Thyroid gland (tissue), 4 donors: ENCODE data around the gene PPP3R1. TPM values are rescaled to one million over a fixed set of nuclear protein-coding genes. Genes with fewer than 3 reads are reported as not detected.
A peak's percentile ranks its signal among the peaks of the same experiment; 100 is the strongest.

Source experiments
- DNase-seq, 2 donors: peaks; one replicate each; pipeline ENCODE4 v3.0.0-alpha.2; 2019
- H3K27ac ChIP-seq, 3 donors: fragments of 200-600 bp; sonication (generic); 1 replicate in 2 of 3; 2 replicates in 1 of 3; pipeline ENCODE4 v1.5.1; 2016 to 2019; ENCODE audit warnings: mild to moderate bottlenecking in 1 of 3, moderate library complexity in 1 of 3
- H3K27me3 ChIP-seq: fragments of 200-600 bp; sonication (generic); one replicate; pipeline ENCODE4 v1.5.1; 2019
- H3K36me3 ChIP-seq, 2 donors: fragments of 200-600 bp; sonication (generic); one replicate each; pipeline ENCODE4 v1.5.1; 2016 to 2019
- H3K4me1 ChIP-seq, 2 donors: fragments of 200-600 bp; sonication (generic); one replicate each; pipeline ENCODE4 v1.5.1; 2017 to 2019
- H3K4me3 ChIP-seq, 3 donors: fragments of 200-600 bp; sonication (generic); replicated peaks in 1 of 3; 1 replicate in 2 of 3; 2 replicates in 1 of 3; pipeline ENCODE4 v1.5.1; 2016; ENCODE audit warnings: mild to moderate bottlenecking in 1 of 3
- H3K9me3 ChIP-seq: fragments of 200-600 bp; sonication (generic); one replicate; pipeline ENCODE4 v1.5.1; 2017
- CTCF ChIP-seq, 6 experiments: fragments of 200-600 bp in 3 of 6; fragments of 450-650 bp in 3 of 6; sonication (generic) in 3 of 6; IDR thresholded peaks; one replicate each; pipeline ENCODE4 v1.5.1; 2016 to 2019; ENCODE audit warnings: antibody characterized with exemption in 6 of 6, mild to moderate bottlenecking in 2 of 6, inconsistent platforms in 1 of 6, moderate library complexity in 1 of 6
- POLR2A ChIP-seq, 2 donors: fragments of 450-650 bp; IDR thresholded peaks; one replicate each; pipeline ENCODE4 v1.6.1; 2017; ENCODE audit warnings: antibody characterized with exemption in 2 of 2, mild to moderate bottlenecking in 2 of 2, moderate library complexity in 1 of 2
- WGBS, 2 donors: methylation state at CpG; one replicate each; pipeline ENCODE4 v1.1.5; 2017; 5-methylcytosine and 5-hydroxymethylcytosine counted together
- intact Hi-C: fragments of 100-400 bp; cut with DNase I; formaldehyde crosslinking; loops from one replicate; pipeline ENCODE4 v1.15.1; 2023
- total RNA-seq, 4 donors: library from RNA; depleted of rRNA; stranded (reverse); fragments of >200 nt; gene quantifications; one replicate each; pipeline ENCODE4 v1.2.3, GENCODE V29; 2016

PPP3R1 gene
- total RNA-seq, 4 donors from 2014 or later = 29.4 to 35.1 (median 31.4) TPM

GRCh38 chr2:68246396-68246795 lies 5.9 kb downstream of the PPP3R1 start:
- no peak overlapping the region for H3K4me3 ChIP-seq
- H3K36me3 ChIP-seq = no peaks in the 10 kb centered on the region
- H3K4me1 ChIP-seq = peaks cover 41 to 45% of the 10 kb centered on the region in 2 donors
- no peak for TF ChIP-seq CTCF (IDR thresholded peaks at IDR 0.05)
- TF ChIP-seq POLR2A (IDR thresholded peaks at IDR 0.05) = no peak
- DNase-seq = no peak
- intact Hi-C loops = no loop called here
- no peaks in the 10 kb centered on the region for H3K9me3 ChIP-seq
- no peak overlapping the region for H3K27ac ChIP-seq
- H3K27me3 ChIP-seq = no peaks in the 10 kb centered on the region
- WGBS, 2 donors = 88% methylated on average over 1 of the region's 1 CpG

GRCh38 chr2:68245672-68246071 lies 6.7 kb downstream of the PPP3R1 start:
- Histone ChIP-seq H3K4me1 (peaks cover 41 to 49% of the 10 kb centered on the region in 2 donors), H3K27me3 (no peaks in the 10 kb centered on the region), H3K27ac (no peak overlapping the region), H3K4me3 (no peak overlapping the region), H3K9me3 (no peaks in the 10 kb centered on the region), H3K36me3 (no peaks in the 10 kb centered on the region)
- intact Hi-C loops = no loop called here
- DNase-seq = no peak
- TF ChIP-seq POLR2A (IDR thresholded peaks at IDR 0.05) = no peak
- no peak for TF ChIP-seq CTCF (IDR thresholded peaks at IDR 0.05)

GRCh38 chr2:68245066-68245465 lies 7.3 kb downstream of the PPP3R1 start:
- DNase-seq = no peak
- Histone ChIP-seq H3K9me3 (no peaks in the 10 kb centered on the region), H3K27ac (no peak overlapping the region), H3K27me3 (no peaks in the 10 kb centered on the region), H3K4me3 (no peak overlapping the region), H3K36me3 (no peaks in the 10 kb centered on the region), H3K4me1 (peaks cover 37 to 45% of the 10 kb centered on the region in 2 donors)
- no peak for TF ChIP-seq CTCF (IDR thresholded peaks at IDR 0.05)
- TF ChIP-seq POLR2A (IDR thresholded peaks at IDR 0.05) = no peak
- intact Hi-C loops = no loop called here
- WGBS, 2 donors = 96 to 100% methylated on average over 4 of the region's 4 CpGs

- intact Hi-C loops = loop anchor here (5.0 kb wide), 1 partner anchor 42 kb away; no protein-coding TSS in a partner anchor
- no peaks in the 10 kb centered on the region for H3K27me3 ChIP-seq
- no peaks in the 10 kb centered on the region for H3K36me3 ChIP-seq
- DNase-seq = no peak
- no peak overlapping the region for H3K27ac ChIP-seq
- no peaks in the 10 kb centered on the region for H3K9me3 ChIP-seq
- no peak overlapping the region for H3K4me3 ChIP-seq
- 58 to 74% methylated on average over 2 of the region's 2 CpGs for WGBS, 2 donors
- peaks cover 31 to 50% of the 10 kb centered on the region in 2 donors for H3K4me1 ChIP-seq
- TF ChIP-seq POLR2A (IDR thresholded peaks at IDR 0.05) (no peak), CTCF (IDR thresholded peaks at IDR 0.05) (peak in 2 of 6 experiments; percentile 7 to 23)
Observed at GRCh38 chr2:68244456-68244855, 7.9 kb downstream of the PPP3R1 start.

GRCh38 chr2:68241732-68242131 lies 10.6 kb downstream of the PPP3R1 start:
- 91 to 98% methylated on average over 2 of the region's 2 CpGs for WGBS, 2 donors
- Histone ChIP-seq H3K4me1 (peaks cover 26 to 64% of the 10 kb centered on the region in 2 donors), H3K27ac (no peak overlapping the region), H3K27me3 (no peaks in the 10 kb centered on the region), H3K36me3 (no peaks in the 10 kb centered on the region), H3K9me3 (no peaks in the 10 kb centered on the region), H3K4me3 (no peak overlapping the region)
- DNase-seq = no peak
- TF ChIP-seq POLR2A (IDR thresholded peaks at IDR 0.05) = no peak
- TF ChIP-seq CTCF (IDR thresholded peaks at IDR 0.05) = no peak
- intact Hi-C loops = loop anchor here (5.0 kb wide), 1 partner anchor 39 kb away; no protein-coding TSS in a partner anchor
